ENCODE results near the gene APOC3.
A peak's percentile ranks its signal among the peaks of the same experiment; 100 is the strongest.

APOC3 gene

DNA sequence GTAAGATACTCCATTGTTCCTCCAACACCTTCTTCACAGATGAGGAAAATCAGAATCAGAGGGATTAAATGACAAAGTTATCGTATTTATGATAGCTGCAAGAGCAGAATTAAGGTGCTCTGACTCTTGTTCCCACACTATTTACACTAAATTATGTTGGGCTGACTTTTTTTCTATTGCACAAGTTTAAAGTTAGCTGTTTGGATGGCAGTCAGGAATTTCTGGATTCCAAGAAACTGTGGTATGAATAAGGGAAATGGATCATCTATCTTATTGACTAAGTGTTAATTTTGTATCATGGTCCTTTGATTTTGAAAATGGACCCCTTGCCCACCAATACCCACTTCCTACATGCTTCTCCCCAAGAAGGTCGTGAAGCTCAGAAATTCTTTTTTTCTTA, 27.6 kb downstream of the APOC3 start:
- Mint-ChIP-seq H3K4me3 (no peak overlapping the region), H3K27ac (no peak overlapping the region), H3K9me3 (no peaks in the 10 kb centered on the region), H3K4me1 (peaks cover 15% of the 10 kb centered on the region), H3K36me3 (ENCODE audit: low read depth) (peaks cover 80% of the 10 kb centered on the region), H3K27me3 (ENCODE audit: low read depth, poor library complexity) (no peaks in the 10 kb centered on the region)
- no peak for DNase-seq
- TF ChIP-seq, protein P1, sequence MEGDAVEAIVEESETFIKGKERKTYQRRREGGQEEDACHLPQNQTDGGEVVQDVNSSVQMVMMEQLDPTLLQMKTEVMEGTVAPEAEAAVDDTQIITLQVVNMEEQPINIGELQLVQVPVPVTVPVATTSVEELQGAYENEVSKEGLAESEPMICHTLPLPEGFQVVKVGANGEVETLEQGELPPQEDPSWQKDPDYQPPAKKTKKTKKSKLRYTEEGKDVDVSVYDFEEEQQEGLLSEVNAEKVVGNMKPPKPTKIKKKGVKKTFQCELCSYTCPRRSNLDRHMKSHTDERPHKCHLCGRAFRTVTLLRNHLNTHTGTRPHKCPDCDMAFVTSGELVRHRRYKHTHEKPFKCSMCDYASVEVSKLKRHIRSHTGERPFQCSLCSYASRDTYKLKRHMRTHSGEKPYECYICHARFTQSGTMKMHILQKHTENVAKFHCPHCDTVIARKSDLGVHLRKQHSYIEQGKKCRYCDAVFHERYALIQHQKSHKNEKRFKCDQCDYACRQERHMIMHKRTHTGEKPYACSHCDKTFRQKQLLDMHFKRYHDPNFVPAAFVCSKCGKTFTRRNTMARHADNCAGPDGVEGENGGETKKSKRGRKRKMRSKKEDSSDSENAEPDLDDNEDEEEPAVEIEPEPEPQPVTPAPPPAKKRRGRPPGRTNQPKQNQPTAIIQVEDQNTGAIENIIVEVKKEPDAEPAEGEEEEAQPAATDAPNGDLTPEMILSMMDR (IDR thresholded peaks at IDR 0.05) = no peak

DNA sequence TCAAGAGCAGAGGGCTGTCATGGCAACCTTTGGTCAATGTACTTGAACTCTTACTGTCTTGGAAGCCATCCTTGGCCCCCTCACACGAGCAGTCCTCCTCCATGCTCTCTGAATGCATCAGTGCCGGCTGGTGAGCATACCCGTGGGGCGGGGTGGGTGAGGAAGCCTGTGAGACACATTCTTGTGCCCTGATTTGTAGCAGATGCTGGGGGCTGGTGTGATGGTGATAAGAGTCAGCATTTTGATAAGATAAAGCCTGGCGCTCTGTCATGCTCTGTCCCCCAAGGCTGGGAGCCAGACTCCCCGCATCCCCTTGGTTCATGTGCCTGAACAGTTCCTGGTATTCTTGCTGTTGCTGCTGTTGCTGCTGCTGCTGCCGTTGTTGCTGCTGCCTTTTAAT, 28.2 kb downstream of the APOC3 start:
- H3K9me3 Mint-ChIP-seq = no peaks in the 10 kb centered on the region
- DNase-seq = no peak
- H3K27ac Mint-ChIP-seq = peak overlapping the region; percentile 81
- H3K4me3 Mint-ChIP-seq = no peak overlapping the region
- H3K36me3 Mint-ChIP-seq (ENCODE audit: low read depth) = peaks cover 75% of the 10 kb centered on the region
- H3K4me1 Mint-ChIP-seq = peaks cover 9% of the 10 kb centered on the region
- TF ChIP-seq, protein P1 (IDR thresholded peaks at IDR 0.05) = no peak
- H3K27me3 Mint-ChIP-seq (ENCODE audit: low read depth, poor library complexity) = no peaks in the 10 kb centered on the region

DNA sequence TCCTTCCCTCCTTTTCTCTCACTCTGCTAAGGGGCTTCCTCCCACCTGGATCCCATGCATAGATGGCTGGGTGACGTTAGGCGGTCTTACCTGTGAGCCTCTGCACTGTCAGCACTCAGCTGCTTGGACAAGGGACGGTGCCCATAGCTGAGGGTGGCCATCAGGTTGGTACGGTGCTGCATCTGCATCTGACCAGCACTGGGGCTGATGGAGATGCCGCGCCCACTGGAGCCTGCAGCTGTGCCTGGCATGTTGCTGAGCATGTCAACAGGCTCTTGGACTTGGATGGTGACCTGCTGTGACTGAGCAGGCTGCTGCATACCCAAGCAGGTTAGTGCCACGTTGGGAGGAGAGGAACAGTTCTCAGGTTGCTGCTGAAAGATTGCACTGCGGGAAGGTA, 29.5 kb downstream of the APOC3 start:
- no peaks in the 10 kb centered on the region for H3K4me1 Mint-ChIP-seq
- H3K27ac Mint-ChIP-seq = no peak overlapping the region
- no peak for DNase-seq
- no peak overlapping the region for H3K4me3 Mint-ChIP-seq
- H3K9me3 Mint-ChIP-seq = no peaks in the 10 kb centered on the region
- H3K27me3 Mint-ChIP-seq (ENCODE audit: low read depth, poor library complexity) = no peaks in the 10 kb centered on the region
- TF ChIP-seq, protein P1 (IDR thresholded peaks at IDR 0.05) = no peak
- peaks cover 69% of the 10 kb centered on the region for H3K36me3 Mint-ChIP-seq (ENCODE audit: low read depth)

DNA sequence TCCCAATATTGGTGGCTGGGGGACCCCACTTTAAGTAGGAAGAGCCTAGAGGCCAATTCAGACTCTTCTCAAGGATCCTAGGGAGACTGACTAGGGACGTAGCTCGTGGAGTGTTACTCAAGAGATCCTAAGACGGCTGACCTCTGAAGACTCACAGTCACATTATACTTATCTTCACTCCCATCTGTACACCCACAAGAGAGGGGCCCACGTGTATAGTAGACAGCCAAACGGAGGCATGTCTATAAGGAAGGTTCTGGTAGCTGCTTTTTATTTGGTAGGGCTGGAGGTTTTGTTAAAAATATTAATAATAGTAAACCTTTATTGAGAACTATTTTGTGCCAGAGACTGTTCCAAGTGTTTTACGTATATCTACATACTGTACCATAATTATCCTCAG, 30.6 kb downstream of the APOC3 start:
- H3K27me3 Mint-ChIP-seq (ENCODE audit: low read depth, poor library complexity) = no peaks in the 10 kb centered on the region
- TF ChIP-seq, protein P1 (IDR thresholded peaks at IDR 0.05) = no peak
- no peak overlapping the region for H3K4me3 Mint-ChIP-seq
- H3K9me3 Mint-ChIP-seq = no peaks in the 10 kb centered on the region
- H3K36me3 Mint-ChIP-seq (ENCODE audit: low read depth) = peaks cover 64% of the 10 kb centered on the region
- no peak overlapping the region for H3K27ac Mint-ChIP-seq
- DNase-seq = no peak
- no peaks in the 10 kb centered on the region for H3K4me1 Mint-ChIP-seq

DNA sequence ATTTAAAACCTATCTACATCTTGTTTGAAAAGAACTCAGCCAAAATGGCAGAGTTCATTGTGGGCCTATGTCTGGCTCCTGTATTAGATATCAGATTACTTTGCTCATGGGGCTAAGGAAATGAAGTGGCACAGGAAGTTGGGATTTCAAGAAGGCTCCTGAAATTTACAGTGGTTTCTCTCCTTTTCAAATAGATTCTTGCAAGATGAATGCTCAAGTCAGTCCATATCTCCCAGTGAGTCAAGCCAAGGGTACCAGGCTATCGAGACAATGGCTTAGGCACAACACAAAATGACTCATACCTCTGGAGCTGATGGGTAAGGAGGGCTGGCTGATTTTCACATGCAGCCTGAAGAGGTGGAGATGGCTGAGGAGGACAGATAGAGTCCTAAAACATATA, 31.8 kb downstream of the APOC3 start:
- TF ChIP-seq, protein P1 (IDR thresholded peaks at IDR 0.05) = no peak
- DNase-seq = no peak
- H3K9me3 Mint-ChIP-seq = no peaks in the 10 kb centered on the region
- no peaks in the 10 kb centered on the region for H3K27me3 Mint-ChIP-seq (ENCODE audit: low read depth, poor library complexity)
- H3K36me3 Mint-ChIP-seq (ENCODE audit: low read depth) = peaks cover 60% of the 10 kb centered on the region
- H3K4me3 Mint-ChIP-seq = no peak overlapping the region
- H3K27ac Mint-ChIP-seq = no peak overlapping the region
- no peaks in the 10 kb centered on the region for H3K4me1 Mint-ChIP-seq

DNA sequence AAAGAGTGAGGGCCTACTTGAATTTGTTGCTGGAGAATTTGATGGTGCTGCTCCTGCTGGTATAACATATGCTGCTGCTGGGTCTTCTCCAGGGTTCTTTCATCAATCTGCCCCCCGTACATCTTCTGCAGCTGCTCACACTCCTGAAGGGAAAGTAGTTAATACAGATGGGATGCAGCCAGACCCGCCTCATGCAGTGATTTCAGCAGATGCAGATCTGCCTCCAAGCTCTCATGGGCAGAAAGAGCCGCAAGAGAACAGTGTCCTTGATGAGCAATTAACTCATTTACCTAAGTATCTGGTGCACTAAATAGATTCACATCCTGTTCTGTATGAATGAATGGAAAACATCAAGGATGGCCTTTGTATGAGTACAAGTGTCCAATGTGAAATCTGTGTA, 32.5 kb downstream of the APOC3 start:
- Mint-ChIP-seq H3K4me1 (no peaks in the 10 kb centered on the region), H3K27me3 (ENCODE audit: low read depth, poor library complexity) (no peaks in the 10 kb centered on the region), H3K9me3 (no peaks in the 10 kb centered on the region), H3K4me3 (no peak overlapping the region), H3K27ac (peak overlapping the region; percentile 46), H3K36me3 (ENCODE audit: low read depth) (peaks cover 61% of the 10 kb centered on the region)
- DNase-seq = no peak
- TF ChIP-seq, protein P1 (IDR thresholded peaks at IDR 0.05) = no peak
